NOMO-1 treated with DMSO at 0.1 percent for 48 hours (cell line): Measurements from ENCODE around the gene CKLF.
A peak's percentile ranks its signal among the peaks of the same experiment; 100 is the strongest.

ENCODE experiments used
- DNase-seq: peaks from one replicate; lab custom pipeline; 2025; ENCODE audit not compliant: unreplicated experiment; lab: John Stamatoyannopoulos, UW

Gene CKLF

DNA sequence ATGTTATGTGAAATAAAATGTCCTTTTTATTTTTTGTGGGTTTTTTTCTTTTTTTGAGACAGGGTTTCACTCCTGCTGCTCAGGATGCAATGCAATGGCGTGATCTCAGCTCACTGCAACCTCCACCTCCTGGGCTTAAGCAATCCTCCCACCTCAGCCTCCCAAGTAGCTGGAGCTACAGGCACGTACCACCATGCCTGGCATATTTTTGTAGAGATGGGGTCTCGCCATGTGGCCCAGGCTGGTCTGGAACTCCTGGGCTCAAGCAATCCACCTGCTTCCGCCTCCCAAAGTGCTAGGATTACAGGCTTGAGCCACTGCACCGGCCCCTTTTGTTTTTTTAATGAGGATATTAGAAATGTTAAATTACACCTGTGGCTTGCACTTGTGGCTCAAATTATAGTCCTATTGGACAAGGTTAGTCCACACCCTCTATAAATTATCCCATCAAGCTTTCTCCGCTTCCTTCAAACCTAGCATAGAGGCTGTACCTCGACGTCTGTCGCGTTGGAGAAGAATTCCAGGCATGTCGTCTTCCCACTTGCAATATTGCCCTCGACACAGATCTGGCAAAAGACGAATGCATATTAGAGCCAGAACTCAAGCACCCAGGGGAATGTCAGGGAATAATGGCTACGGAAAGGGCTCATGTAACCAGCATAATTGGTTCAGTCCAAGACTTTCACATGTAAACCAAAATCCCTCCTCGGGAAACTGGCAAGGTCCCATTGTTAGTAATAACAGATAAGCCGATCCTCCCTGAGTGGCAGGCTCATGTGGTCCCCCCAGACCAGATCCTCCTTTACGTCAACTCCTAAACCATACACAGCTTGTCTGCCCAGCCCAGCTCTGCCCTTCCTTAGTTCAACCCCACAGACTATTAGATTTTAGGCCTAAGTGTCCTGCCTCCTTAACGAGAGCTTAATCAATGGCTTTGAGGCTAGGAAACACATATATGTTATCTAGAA, 10.7 kb upstream of the CKLF start:
- DNase-seq, result no peak

DNA sequence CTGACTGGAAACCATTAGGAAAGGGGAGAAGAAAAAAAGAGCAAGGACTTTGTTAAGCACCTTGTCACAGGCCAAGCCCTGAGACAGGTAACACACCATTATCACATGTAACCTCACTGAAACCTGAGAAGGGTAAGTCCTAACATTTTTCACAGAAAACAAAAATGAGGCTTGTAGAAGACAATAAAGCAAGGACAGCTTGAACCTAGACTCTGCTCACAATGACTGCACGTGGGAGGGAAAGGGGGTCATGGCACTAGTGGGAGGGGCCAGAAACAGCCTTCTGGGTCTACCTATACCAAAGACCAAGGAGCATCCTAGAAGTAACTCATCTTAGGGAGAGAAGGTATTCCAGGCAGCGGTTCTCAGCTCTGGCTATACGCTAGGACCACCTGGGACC, 10.0 kb upstream of the CKLF start:
- DNase-seq, result no peak

DNA sequence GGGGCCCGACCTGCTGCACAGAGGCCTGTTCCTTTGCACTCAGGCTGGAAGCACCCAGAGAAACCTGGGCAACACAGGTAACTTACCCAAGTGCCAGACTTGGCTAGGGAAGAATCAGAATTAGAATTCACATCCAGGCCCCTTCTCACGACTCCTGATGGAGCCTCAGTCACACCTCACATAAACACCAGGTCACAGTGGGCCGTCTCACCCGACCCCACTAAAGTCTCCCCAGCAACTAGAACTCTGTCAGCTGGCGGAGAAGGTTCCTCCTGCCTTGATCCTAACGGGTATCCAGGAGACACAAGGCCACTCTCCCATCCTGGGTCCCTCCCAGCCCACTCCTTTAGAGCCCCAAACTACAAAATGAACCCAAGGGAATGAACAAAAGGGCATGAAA, 8.8 kb upstream of the CKLF start:
- no peak for DNase-seq

DNA sequence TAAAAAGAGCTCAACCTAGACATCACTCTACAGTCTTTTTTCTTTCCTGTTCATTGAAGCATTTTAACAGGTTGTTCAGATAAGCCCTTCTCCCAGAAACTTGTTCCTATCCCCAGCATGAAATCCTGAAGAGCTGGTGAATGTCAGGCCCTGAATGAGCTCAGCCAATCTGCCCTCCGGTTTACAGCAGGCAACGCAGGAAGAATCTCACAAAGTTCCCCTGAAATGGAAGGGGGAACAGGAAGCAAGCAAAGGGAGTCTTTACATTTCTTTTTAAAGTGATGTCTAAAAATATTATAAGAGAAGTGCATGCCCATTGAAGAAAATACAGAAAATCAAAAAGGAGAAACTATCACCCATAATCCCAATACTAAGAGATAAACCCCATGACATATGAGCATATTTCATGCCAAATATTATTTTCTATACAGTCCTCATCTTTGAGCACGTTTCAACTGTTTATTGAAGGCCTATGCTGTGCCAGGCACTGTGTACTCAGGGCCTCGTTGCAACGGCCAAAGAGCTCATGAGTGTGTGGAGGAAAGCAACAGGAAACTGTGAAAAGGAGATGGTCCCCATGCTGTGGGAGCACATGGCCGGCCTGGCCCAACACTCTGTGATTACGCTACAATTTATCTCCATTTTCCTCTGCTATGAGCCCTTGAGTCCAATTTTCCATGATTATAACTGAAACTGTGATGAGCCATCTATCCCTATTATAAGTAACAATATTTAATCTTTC, 8.2 kb upstream of the CKLF start:
- DNase-seq, result no peak

DNA sequence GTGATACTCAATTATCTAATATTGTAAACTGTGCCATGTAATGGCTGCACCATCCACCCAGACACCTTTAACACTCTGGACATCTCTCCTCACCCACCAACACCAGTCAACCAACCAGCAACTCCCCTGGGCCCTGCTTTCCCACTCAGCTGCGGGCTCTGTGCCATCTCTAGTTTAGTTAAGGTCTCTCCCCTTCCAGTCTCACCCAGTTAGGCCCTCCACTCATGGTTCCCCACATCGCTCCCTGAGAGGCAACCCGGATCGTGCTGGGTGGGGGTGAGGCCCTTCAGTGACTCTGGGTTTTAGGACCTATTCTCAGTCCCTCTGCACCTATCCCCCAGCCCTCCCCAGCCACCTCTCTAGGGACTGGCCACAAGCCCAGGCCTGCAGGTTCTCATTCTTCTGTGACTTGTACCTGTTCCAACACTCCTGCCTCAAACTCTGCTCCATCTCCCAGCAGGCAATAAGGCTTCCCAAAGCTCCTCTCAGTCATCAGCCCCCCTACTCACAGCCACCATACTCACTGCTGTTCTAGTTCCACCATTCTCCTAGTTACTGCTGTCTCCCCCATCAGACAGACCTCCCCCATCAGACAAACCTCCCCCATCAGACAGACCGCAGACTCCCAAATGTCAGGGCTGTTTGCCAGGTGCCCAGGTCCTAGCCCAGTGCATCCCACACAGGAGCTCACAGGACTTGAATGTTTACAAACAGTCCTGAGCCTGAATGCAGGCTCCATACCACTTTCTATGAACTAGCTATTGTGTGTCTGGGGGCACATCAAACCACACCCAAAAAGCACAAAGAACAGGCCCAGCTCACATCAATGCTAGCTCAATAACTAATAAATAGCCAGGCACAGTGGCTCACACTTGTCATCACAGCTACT, 5.0 kb upstream of the CKLF start:
- no peak for DNase-seq

DNA sequence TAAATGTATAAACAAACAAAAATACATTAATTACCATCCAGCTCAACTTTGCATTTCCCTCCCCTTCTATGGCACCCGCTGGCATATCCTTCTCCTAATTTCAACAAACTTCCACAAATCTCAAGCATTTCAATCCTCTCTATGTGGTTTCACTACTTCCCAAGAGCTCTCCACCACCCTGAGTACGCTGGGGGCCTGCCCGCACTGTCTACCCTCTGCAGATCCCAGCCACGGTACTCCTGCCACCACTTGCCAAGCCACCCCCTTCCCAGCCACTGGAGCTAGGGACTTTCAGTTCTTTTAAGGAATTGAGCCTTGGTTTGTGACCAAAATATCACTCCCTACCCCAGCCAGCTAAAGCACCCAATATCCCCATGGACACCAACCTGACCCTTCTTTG, 4.3 kb upstream of the CKLF start:
- DNase-seq, result no peak

DNA sequence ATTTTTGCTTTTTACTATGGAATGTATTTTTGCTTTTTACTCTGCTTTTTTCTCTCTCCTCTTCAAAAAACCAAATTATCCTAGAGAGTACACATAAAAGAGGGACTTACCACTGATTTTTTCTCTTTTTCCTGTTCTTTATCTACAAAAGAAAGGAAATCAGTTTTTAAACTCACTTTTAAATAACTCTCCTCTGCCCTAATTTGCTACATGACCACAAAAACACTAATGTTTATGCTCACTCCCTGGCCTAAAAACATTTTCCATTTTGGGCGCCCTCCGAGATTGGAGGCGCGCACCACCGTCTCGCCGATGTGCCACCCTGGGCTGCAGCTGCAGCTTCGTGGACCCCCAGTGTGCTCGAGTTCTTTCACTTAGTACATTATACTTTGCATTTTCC, 3.5 kb upstream of the CKLF start:
- DNase-seq, result no peak

DNA sequence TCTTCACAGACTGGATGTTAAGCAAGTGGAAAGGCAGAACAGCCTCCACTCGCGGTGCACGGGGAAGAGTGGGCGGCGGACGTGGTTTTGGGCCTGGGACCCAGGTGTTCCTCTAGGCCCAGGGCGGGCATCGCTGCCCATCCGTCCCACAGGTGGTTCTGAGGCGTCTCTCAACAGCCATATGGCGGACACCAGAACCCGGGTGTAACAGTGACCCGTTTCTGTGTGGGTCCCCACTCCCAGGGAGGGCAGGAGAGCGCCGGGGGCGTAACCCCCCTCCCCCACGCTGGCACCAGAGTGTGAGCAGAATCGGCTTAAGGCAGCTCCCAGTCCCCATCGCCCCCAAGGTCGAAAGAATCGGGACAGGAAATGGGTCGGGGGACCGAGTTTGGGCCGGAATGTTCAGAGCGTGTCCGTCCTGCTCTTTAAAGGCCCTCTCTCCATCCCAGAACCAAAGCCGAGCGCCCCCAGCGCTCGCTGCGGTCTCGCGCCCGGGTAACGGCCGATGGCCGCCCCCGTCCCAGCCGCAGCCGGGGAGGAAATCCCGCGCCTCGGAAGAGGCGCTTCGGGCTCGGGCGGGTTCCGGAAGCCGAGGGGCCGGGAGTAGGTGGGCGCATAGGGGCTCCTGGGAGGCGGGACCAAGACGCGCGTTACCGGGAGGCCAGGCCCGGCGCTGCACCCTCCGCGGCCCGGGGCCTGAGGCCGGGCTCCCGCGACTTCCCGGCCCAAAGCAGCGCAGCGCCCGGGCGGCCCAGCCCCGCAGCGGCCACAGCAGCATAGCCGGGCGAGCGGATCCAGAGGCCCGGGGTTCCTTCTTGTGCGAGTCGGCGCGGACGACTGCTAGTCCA, 2.9 kb upstream of the CKLF start, which contains the start of gene TK2:
Gene TK2, minus strand, starts transcription at position 839 of the 848 bp plus-strand sequence. Its CDS starts 61 bp downstream, at position 778.
- peak; percentile 46 for DNase-seq

DNA sequence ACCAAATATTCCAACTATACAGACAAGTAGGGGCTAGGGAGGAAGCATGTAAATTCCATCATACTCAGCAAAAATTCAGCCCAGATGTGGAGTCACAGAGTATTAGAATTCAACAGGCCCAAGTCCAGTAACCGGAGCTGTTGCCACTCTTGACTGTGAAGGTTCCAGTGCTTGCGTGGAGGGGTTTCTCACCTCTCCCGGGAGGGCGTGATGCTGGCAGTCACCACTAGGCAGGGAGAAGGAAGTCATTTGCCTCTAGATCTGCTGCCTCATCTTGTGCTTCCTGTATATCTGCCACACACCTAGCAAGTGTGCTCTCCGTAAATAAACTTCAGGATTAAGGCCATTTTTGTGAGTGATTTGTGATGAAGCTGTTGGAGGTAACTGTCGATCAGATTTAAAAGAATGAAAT, 1.0 kb upstream of the CKLF start:
- peak; percentile 86 for DNase-seq

DNA sequence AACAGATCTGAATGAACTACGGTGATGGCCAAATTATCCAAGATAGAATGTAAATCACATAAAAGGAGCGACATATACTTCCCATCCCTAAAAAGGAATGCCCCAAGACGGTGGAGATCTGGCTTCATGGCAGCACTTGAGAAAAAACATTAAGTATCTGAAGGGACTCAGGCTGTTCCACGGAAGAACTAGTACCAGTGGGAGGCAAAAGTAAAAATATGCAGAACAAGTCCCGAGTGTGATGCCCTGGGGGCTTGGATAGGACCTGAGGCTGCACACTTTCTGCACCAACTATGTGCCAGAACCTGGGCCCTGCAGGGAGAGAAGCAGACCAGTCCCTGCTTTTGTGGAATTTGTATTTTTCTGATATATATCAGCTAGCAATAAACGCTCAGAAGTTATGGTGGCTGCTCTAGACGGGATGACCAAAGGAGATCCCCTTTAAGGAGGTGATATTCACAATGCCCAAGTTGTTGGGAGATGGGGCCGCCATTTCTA, 539 bp upstream of the CKLF start:
- no peak for DNase-seq

DNA sequence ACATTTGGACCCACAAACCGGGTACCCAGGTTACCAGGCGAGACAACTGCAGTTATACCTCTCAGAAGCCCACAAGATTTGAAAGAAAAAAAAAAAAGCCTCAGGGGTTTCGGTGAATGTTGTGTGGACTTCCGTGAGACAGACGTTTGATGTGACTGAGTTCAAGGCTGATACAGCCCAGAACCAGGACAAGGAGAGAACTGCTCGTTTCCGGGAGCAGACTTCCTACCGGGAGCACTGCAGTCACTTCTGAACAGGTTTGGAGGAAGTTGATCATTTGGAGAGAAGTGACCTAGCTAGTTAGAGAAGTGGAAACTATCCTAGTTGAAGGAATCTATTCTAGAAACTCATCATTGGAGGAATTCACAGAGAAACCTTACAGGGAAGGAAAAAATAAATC, 847 bp downstream of the CKLF start:
- no peak for DNase-seq

DNA sequence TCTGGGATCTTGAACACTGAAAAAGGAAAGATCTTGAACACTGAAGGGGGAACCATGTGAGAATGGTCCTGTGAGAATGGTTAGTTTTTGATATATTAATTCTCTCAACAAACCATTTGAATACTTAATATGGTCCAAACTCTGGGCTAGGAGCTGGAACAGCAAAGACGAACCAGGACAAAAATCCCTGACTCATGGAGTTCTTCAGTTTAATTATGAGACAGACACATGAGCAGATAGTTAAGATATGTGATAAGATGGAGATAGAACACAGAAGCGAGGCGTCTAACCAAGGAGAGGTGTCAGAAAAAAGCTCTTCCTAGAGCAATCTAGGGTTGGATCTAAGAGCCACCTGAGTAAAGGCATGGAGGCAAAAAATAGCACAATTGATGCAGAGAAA, 1.6 kb downstream of the CKLF start:
- DNase-seq, result no peak

DNA sequence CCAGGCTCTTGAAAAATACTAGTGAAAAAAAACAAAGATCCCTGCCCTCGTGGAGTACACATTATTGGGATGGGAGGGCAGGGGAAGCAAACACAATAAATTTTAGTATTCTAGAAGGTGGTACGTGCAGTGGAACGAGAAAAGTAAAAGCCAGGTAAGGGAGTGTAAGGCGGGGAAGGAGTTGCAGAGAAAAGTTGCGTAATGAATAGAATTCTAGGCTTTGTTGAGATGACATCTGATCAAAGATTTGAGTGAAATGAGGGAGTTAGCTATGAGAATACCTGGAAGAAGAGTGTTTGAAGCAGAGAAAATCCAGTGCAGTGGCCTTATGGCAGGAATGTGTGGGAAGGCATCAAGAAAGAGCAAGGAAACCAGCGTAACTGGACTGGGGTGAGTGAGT, 2.1 kb downstream of the CKLF start:
- DNase-seq, result no peak

DNA sequence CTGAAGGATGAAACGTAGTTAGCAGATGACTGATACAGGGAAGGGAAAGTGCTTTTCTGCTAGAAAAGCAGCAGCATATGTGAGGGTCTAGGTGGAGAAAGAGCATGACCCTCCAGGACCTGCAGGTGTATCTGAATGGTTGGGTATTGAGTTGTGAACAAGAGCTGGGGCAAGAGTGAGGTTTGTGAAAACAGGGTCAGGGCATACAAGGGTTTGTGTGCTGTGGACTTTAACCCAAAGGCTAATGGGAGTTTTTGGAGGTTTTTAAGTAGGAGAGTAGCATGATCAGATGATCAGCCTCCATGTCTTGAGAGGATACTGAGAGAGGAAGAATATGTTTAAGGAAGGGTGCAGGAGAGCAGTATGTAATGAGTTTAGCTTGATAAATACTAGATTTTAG, 7.7 kb downstream of the CKLF start:
- no peak for DNase-seq

DNA sequence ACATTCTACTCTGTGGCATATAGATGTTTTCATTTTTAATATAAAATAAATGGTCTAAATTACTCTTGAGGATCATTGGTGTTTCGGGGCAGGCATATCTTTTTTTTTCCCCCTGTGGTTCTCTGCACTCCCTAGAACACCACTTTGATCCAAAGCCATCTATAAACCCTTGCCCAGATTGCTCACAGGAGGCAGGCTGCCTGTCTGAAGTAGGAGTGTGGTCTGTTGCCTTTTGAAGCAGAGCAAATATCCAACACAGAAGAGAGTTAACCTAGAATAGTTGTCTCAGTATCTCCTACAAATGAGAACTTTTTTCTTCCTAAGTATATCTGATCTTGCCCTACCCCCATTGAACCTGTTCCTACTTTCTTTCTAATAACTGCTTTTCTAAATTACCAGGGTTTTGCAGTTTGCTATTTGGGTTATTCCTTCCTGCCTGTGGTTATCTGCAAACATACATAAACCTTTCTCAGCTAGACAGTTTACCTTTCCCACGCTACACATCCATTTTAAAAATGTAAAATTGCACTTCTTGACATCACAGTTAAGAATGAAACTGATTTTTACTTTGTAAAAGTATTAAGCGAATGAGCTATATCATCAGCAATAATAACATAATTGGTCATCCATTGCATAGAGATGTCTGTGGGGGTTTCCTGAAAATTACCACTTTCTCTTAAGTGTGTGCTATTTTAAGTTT, 9.2 kb downstream of the CKLF start:
- DNase-seq, result no peak

DNA sequence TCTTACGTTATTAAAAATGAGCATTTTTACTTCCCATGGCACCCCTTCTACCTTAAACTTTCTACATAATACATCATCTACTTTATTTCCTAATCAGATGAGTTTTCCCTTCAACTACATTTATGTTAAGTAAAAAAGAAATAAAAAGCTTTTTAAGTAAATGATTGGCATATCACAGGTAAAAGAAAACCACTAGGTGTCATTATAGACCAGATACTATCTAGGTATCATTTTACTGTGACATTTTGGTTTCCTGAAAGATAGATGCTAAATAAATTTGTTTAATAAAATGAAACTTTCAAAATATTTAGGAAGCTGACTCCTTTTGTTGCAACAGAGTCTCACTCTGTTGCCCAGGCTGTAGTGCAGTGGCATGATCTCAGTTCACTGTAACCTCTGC, 10.0 kb downstream of the CKLF start:
- no peak for DNase-seq

DNA sequence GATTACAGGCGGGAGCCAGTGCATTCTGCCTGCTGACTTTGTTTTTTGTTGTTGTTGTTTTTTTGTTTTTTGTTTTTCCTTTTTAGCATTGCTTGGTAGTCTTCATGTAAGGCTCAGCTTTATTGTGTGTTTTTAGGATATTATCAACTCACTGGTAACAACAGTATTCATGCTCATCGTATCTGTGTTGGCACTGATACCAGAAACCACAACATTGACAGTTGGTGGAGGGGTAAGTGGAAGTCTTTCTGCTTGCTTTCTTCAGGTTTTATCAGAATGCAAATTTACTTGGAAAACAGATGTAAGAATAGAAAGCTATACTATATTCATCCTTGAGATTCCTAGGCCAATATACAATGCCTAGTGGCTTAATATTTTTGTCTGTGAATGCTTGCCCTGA, 10.6 kb downstream of the CKLF start:
- no peak for DNase-seq

DNA sequence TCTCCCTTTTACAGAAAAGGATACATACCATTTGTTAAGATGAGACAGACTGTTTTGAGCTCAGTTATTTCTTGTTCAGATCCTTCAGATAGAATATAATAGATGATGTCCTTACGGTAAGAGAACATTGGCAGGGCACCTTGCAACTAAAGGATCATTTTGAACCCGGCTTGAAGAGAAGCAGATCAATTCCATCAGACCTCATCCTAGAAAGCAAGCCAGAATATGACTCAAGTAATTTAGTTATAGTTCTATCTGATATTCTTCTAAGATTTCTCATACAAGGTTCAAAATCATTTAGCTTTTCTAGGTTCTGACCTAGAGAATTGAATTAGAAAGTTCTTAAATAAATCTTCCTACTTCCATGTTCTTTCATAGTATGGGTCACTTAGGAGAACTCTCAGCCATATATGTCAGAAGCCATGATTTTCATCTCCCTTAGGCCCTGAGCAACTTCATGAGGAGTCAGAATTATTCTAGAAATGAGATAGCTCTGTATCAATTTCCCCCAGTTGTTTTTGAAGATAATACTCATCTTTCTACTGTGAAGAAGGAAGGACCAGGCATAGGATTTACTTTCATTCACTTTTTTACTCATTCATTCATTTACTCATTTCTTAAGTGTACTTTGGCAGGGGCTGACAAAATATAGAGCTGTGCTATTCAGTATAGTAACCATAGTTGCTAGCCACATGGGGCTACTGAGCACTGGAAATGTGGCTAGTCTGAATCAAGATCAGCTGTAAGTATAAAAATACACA, 11.4 kb downstream of the CKLF start:
- no peak for DNase-seq
